Keratinocyte (primary cell): ENCODE data around the gene CDC42SE2. TPM values are rescaled to one million over a fixed set of nuclear protein-coding genes. Genes with fewer than 3 reads are reported as not detected.

Experiments used
- DNase-seq: peaks from one replicate; pipeline ENCODE4 v3.0.0-alpha.2; 2011; ENCODE audit warnings: low read depth, missing footprints, low spot score
- FAIRE-seq: peaks from 2 replicates; lab custom pipeline; 2011; peaks lifted over from hg19 to GRCh38; lab: Jason Lieb, UNC
- H2AFZ ChIP-seq: 2 replicates; pipeline ENCODE4 v1.6.0; 2012; ENCODE audit warnings: low read length, control low read depth, inconsistent platforms; ENCODE audit not compliant: control insufficient read depth
- H3K27ac ChIP-seq: 2 replicates; pipeline ENCODE4 v1.5.1; 2011; ENCODE audit warnings: low read length; ENCODE audit not compliant: control insufficient read depth, insufficient read depth
- H3K27me3 ChIP-seq: 3 replicates; pipeline ENCODE4 v1.6.0; 2011; ENCODE audit warnings: low read length; ENCODE audit not compliant: control insufficient read depth, insufficient read depth; ENCODE audit errors: extremely low read depth
- H3K36me3 ChIP-seq, 2 experiments: 2 replicates in 1 of 2; 3 replicates in 1 of 2; pipeline ENCODE4 v1.5.1; 2011; ENCODE audit warnings: low read length in 2 of 2, mild to moderate bottlenecking in 1 of 2; ENCODE audit not compliant: control insufficient read depth in 2 of 2, insufficient read depth in 2 of 2; ENCODE audit errors: extremely low read depth in 1 of 2
- H3K4me1 ChIP-seq: 3 replicates; pipeline ENCODE4 v1.5.1; 2011; ENCODE audit warnings: low read length; ENCODE audit not compliant: control insufficient read depth, insufficient read depth; ENCODE audit errors: extremely low read depth
- H3K4me2 ChIP-seq: 3 replicates; pipeline ENCODE4 v1.6.0; 2011; ENCODE audit warnings: low read depth, low read length; ENCODE audit not compliant: control insufficient read depth, insufficient read depth; ENCODE audit errors: extremely low read depth
- H3K4me3 ChIP-seq, 3 experiments: fragments of 200-600 bp in 1 of 3; sonication (generic) in 1 of 3; 2 replicates in 2 of 3; 3 replicates in 1 of 3; pipeline ENCODE4 v1.5.1; 2011 to 2016; ENCODE audit warnings: low read length in 3 of 3, mild to moderate bottlenecking in 3 of 3, control low read depth in 2 of 3, inconsistent platforms in 1 of 3, low read depth in 1 of 3, mixed read lengths in 1 of 3, mixed run types in 1 of 3, moderate library complexity in 1 of 3; ENCODE audit not compliant: control insufficient read depth in 2 of 3, insufficient read depth in 2 of 3; ENCODE audit errors: extremely low read depth in 1 of 3
- H3K79me2 ChIP-seq: 2 replicates; pipeline ENCODE4 v1.6.0; 2012; ENCODE audit warnings: low read length; ENCODE audit not compliant: control insufficient read depth, insufficient read depth
- H3K9ac ChIP-seq: 3 replicates; pipeline ENCODE4 v1.6.0; 2011; ENCODE audit warnings: low read length; ENCODE audit not compliant: control insufficient read depth, insufficient read depth; ENCODE audit errors: extremely low read depth
- H3K9me1 ChIP-seq: 3 replicates; pipeline ENCODE4 v1.6.0; 2011; ENCODE audit warnings: low read length; ENCODE audit not compliant: control insufficient read depth, insufficient read depth; ENCODE audit errors: extremely low read depth
- H3K9me3 ChIP-seq: 2 replicates; pipeline ENCODE4 v1.5.1; 2012; ENCODE audit warnings: low read depth, low read length; ENCODE audit not compliant: control insufficient read depth
- H4K20me1 ChIP-seq: 3 replicates; pipeline ENCODE4 v1.6.0; 2011; ENCODE audit warnings: low read length; ENCODE audit not compliant: control insufficient read depth, insufficient read depth; ENCODE audit errors: extremely low read depth
- EZH2 ChIP-seq: IDR thresholded peaks from one replicate; pipeline ENCODE4 v1.6.1; 2012; ENCODE audit warnings: inconsistent platforms, mild to moderate bottlenecking, low read length, moderate library complexity
- dilution Hi-C: fragments of 300-500 bp; cut with MboI; formaldehyde crosslinking; loops from one replicate; pipeline ENCODE4 v1.7.0; 2020; ENCODE audit warnings: low sequenced_read_pairs; ENCODE audit not compliant: extremely low pct_ligation_motif_present
- polyA plus RNA-seq, 5 experiments: library from polyadenylated mRNA; depleted of rRNA in 3 of 5; stranded (reverse) in 3 of 5; stranded (forward) in 1 of 5; unstranded in 1 of 5; fragments of >200 nt; gene quantifications; 1 replicate in 1 of 5; 2 replicates in 3 of 5; 3 replicates in 1 of 5; pipeline versions ENCODE4 v1.2.1 to v1.2.3, GENCODE V29; 2011 to 2012; ENCODE audit warnings: missing spikeins in 2 of 5, low read depth in 1 of 5, low replicate concordance in 1 of 5
- TF ChIP-seq, protein P1 (sequence below), 3 experiments: IDR thresholded peaks in 1 of 3; conservative IDR thresholded peaks in 1 of 3; optimal IDR thresholded peaks in 1 of 3; 2 replicates in 2 of 3; 3 replicates in 1 of 3; pipeline versions ENCODE3 to v1.5.1; 2011; ENCODE audit warnings: low read length in 3 of 3, mild to moderate bottlenecking in 3 of 3, moderate library complexity in 2 of 3, control low read depth in 1 of 3, inconsistent platforms in 1 of 3; ENCODE audit not compliant: insufficient read depth in 2 of 3; ENCODE audit errors: extremely low read depth in 1 of 3

Gene CDC42SE2
- polyA plus RNA-seq, 1 donor (not counting 4 experiments of a cell fraction or from before 2014, with no cell fraction given) = 32.5 TPM

DNA sequence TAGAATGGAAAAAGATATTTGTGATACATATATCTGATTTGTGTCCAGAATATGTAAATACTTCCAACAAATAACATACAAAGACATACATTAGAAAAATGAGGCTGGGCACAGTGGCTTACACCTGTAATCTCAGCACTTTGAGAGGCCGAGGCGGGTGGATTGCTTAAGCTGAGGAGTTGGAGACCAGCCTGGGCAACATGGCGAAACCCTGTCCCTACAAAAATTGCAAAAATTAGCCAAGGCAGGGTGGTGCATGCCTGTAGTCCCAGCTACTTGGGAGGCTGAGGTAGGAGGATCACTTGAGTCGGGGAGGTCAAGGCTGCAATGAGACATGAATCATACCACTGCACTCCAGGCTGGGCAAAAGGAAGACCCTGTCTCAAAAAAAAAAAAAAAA, 46.1 kb upstream of the CDC42SE2 start:
- dilution Hi-C loops = no loop called here
- no peak overlapping the region for H3K4me3 ChIP-seq
- DNase-seq (no peak), FAIRE-seq (no peak)
- no peaks in the 10 kb centered on the region for H4K20me1 ChIP-seq
- H3K9ac ChIP-seq = no peak overlapping the region
- H3K4me1 ChIP-seq = peaks cover 14% of the 10 kb centered on the region
- no peaks in the 10 kb centered on the region for H3K36me3 ChIP-seq
- no peaks in the 10 kb centered on the region for H3K27me3 ChIP-seq
- H3K9me3 ChIP-seq = no peaks in the 10 kb centered on the region
- H3K9me1 ChIP-seq = no peaks in the 10 kb centered on the region
- H3K79me2 ChIP-seq = no peaks in the 10 kb centered on the region
- no peak overlapping the region for H3K4me2 ChIP-seq
- no peak overlapping the region for H2AFZ ChIP-seq
- no peak overlapping the region for H3K27ac ChIP-seq
- no peak for TF ChIP-seq EZH2
- TF ChIP-seq, protein P1, sequence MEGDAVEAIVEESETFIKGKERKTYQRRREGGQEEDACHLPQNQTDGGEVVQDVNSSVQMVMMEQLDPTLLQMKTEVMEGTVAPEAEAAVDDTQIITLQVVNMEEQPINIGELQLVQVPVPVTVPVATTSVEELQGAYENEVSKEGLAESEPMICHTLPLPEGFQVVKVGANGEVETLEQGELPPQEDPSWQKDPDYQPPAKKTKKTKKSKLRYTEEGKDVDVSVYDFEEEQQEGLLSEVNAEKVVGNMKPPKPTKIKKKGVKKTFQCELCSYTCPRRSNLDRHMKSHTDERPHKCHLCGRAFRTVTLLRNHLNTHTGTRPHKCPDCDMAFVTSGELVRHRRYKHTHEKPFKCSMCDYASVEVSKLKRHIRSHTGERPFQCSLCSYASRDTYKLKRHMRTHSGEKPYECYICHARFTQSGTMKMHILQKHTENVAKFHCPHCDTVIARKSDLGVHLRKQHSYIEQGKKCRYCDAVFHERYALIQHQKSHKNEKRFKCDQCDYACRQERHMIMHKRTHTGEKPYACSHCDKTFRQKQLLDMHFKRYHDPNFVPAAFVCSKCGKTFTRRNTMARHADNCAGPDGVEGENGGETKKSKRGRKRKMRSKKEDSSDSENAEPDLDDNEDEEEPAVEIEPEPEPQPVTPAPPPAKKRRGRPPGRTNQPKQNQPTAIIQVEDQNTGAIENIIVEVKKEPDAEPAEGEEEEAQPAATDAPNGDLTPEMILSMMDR (optimal IDR thresholded peaks at IDR 0.05 in 1 of 3, IDR thresholded peaks at IDR 0.05 in 1 of 3, conservative IDR thresholded peaks at IDR 0.05 in 1 of 3; ENCODE audit: extremely low read depth in 1 of 3, insufficient read depth in 2 of 3, low read length in 3 of 3) = no peak

DNA sequence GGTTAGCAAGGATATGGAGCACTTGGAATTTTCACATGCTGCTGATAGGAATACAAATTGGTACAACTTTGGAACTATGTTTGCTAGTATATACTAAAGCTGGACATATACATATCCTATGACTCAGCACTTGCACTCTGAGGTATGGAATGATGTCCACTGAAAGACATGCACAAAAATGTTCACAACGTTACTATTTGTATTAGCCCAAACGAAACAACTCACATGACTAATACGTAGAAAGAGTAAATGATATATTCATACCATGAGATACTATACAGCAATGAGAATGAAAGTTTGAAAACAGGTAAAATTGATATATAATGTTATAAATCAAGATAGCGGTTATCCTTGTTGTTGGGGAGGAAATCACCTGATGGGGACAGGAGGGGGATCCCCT, 45.5 kb upstream of the CDC42SE2 start:
- Histone ChIP-seq H4K20me1 (no peaks in the 10 kb centered on the region), H3K4me3 (no peak overlapping the region), H3K27ac (no peak overlapping the region), H2AFZ (no peak overlapping the region), H3K79me2 (no peaks in the 10 kb centered on the region), H3K9me1 (no peaks in the 10 kb centered on the region), H3K36me3 (no peaks in the 10 kb centered on the region), H3K4me1 (peaks cover 14% of the 10 kb centered on the region), H3K9ac (no peak overlapping the region), H3K9me3 (no peaks in the 10 kb centered on the region), H3K27me3 (no peaks in the 10 kb centered on the region), H3K4me2 (no peak overlapping the region)
- dilution Hi-C loops = no loop called here
- FAIRE-seq = peak; percentile 56
- DNase-seq = no peak
- TF ChIP-seq EZH2 = no peak
- TF ChIP-seq, protein P1 (optimal IDR thresholded peaks at IDR 0.05 in 1 of 3, IDR thresholded peaks at IDR 0.05 in 1 of 3, conservative IDR thresholded peaks at IDR 0.05 in 1 of 3; ENCODE audit: extremely low read depth in 1 of 3, insufficient read depth in 2 of 3, low read length in 3 of 3) = no peak
